Measurements from ENCODE around the gene GMCL2.
A peak's percentile ranks its signal among the peaks of the same experiment; 100 is the strongest.

The GMCL2 gene

GRCh38 chr5:178227929-178228328 lies 40.8 kb upstream of the GMCL2 start:
- no peaks in the 10 kb centered on the region for H3K9me3 Mint-ChIP-seq
- CTCF ChIA-PET = no interaction called here
- no peak for DNase-seq
- H3K27me3 Mint-ChIP-seq = no peaks in the 10 kb centered on the region
- H3K27ac Mint-ChIP-seq = no peak overlapping the region
- H3K4me1 Mint-ChIP-seq = peaks cover 56% of the 10 kb centered on the region
- H3K4me3 Mint-ChIP-seq = no peak overlapping the region
- peaks cover 75% of the 10 kb centered on the region for H3K36me3 Mint-ChIP-seq

- no peaks in the 10 kb centered on the region for H3K9me3 Mint-ChIP-seq
- no peak for DNase-seq
- peaks cover 55% of the 10 kb centered on the region for H3K4me1 Mint-ChIP-seq
- no peak overlapping the region for H3K4me3 Mint-ChIP-seq
- CTCF ChIA-PET = no interaction called here
- H3K27ac Mint-ChIP-seq = no peak overlapping the region
- H3K27me3 Mint-ChIP-seq = no peaks in the 10 kb centered on the region
- peaks cover 75% of the 10 kb centered on the region for H3K36me3 Mint-ChIP-seq
These were observed 40.0 kb upstream of the GMCL2 start for GRCh38 chr5:178227138-178227659.

GRCh38 chr5:178225174-178225573 lies 38.0 kb upstream of the GMCL2 start:
- Mint-ChIP-seq H3K27me3 (no peaks in the 10 kb centered on the region), H3K9me3 (no peaks in the 10 kb centered on the region), H3K4me1 (peaks cover 50% of the 10 kb centered on the region), H3K4me3 (no peak overlapping the region), H3K27ac (no peak overlapping the region), H3K36me3 (peaks cover 71% of the 10 kb centered on the region)
- CTCF ChIA-PET = interaction anchor here (1.1 kb wide), 1 partner anchor 10 kb away, joined by 3 read pairs; no protein-coding TSS in a partner anchor
- DNase-seq = no peak

- no peak for DNase-seq
- no peaks in the 10 kb centered on the region for H3K27me3 Mint-ChIP-seq
- H3K4me3 Mint-ChIP-seq = no peak overlapping the region
- H3K4me1 Mint-ChIP-seq = peaks cover 42% of the 10 kb centered on the region
- peaks cover 67% of the 10 kb centered on the region for H3K36me3 Mint-ChIP-seq
- H3K9me3 Mint-ChIP-seq = no peaks in the 10 kb centered on the region
- H3K27ac Mint-ChIP-seq = no peak overlapping the region
- CTCF ChIA-PET = interaction anchor here (1.1 kb wide), 1 partner anchor 10 kb away, joined by 3 read pairs; no protein-coding TSS in a partner anchor
These were observed 37.2 kb upstream of the GMCL2 start for GRCh38 chr5:178224403-178224802.

- DNase-seq = no peak
- Mint-ChIP-seq H3K4me1 (peaks cover 38% of the 10 kb centered on the region), H3K36me3 (peaks cover 65% of the 10 kb centered on the region), H3K4me3 (no peak overlapping the region), H3K27me3 (no peaks in the 10 kb centered on the region), H3K9me3 (no peaks in the 10 kb centered on the region), H3K27ac (no peak overlapping the region)
- CTCF ChIA-PET = interaction anchor here (1.1 kb wide), 1 partner anchor 11 kb away, joined by 3 read pairs; no protein-coding TSS in a partner anchor
These were observed 36.7 kb upstream of the GMCL2 start for GRCh38 chr5:178223828-178224335.

- Mint-ChIP-seq H3K4me1 (peaks cover 33% of the 10 kb centered on the region), H3K9me3 (no peaks in the 10 kb centered on the region), H3K27me3 (no peaks in the 10 kb centered on the region), H3K27ac (peak overlapping the region; percentile 50), H3K4me3 (no peak overlapping the region), H3K36me3 (peaks cover 63% of the 10 kb centered on the region)
- CTCF ChIA-PET = no interaction called here
- no peak for DNase-seq
These were observed 36.1 kb upstream of the GMCL2 start for GRCh38 chr5:178223196-178223773.

GRCh38 chr5:178222292-178222691 lies 35.1 kb upstream of the GMCL2 start:
- H3K27me3 Mint-ChIP-seq = no peaks in the 10 kb centered on the region
- H3K4me3 Mint-ChIP-seq = no peak overlapping the region
- no peaks in the 10 kb centered on the region for H3K9me3 Mint-ChIP-seq
- H3K36me3 Mint-ChIP-seq = peaks cover 58% of the 10 kb centered on the region
- DNase-seq = no peak
- H3K4me1 Mint-ChIP-seq = peaks cover 24% of the 10 kb centered on the region
- CTCF ChIA-PET = no interaction called here
- H3K27ac Mint-ChIP-seq = no peak overlapping the region

- CTCF ChIA-PET = no interaction called here
- no peak overlapping the region for H3K4me3 Mint-ChIP-seq
- peaks cover 54% of the 10 kb centered on the region for H3K36me3 Mint-ChIP-seq
- no peaks in the 10 kb centered on the region for H3K27me3 Mint-ChIP-seq
- H3K27ac Mint-ChIP-seq = peak overlapping the region; percentile 38
- no peak for DNase-seq
- H3K4me1 Mint-ChIP-seq = peaks cover 23% of the 10 kb centered on the region
- H3K9me3 Mint-ChIP-seq = no peaks in the 10 kb centered on the region
These were observed 34.7 kb upstream of the GMCL2 start for GRCh38 chr5:178221853-178222252.

- H3K27ac Mint-ChIP-seq = peak overlapping the region; percentile 38
These were observed 34.1 kb upstream of the GMCL2 start for GRCh38 chr5:178221282-178221681.

GRCh38 chr5:178218827-178219226 lies 31.7 kb upstream of the GMCL2 start:
- Mint-ChIP-seq H3K27ac (no peak overlapping the region), H3K4me3 (no peak overlapping the region), H3K27me3 (no peaks in the 10 kb centered on the region), H3K9me3 (no peaks in the 10 kb centered on the region), H3K36me3 (peaks cover 59% of the 10 kb centered on the region), H3K4me1 (peaks cover 28% of the 10 kb centered on the region)
- DNase-seq = no peak
- CTCF ChIA-PET = no interaction called here

More at GRCh38 chr5:178221282-178221681, 34.1 kb upstream of the GMCL2 start:
- H3K4me1 Mint-ChIP-seq = peaks cover 20% of the 10 kb centered on the region
- H3K9me3 Mint-ChIP-seq = no peaks in the 10 kb centered on the region
- CTCF ChIA-PET = no interaction called here
- H3K36me3 Mint-ChIP-seq = peaks cover 55% of the 10 kb centered on the region
- H3K4me3 Mint-ChIP-seq = no peak overlapping the region
- no peaks in the 10 kb centered on the region for H3K27me3 Mint-ChIP-seq
- no peak for DNase-seq

- Mint-ChIP-seq H3K36me3 (peaks cover 59% of the 10 kb centered on the region), H3K9me3 (no peaks in the 10 kb centered on the region), H3K4me3 (no peak overlapping the region), H3K27me3 (no peaks in the 10 kb centered on the region), H3K4me1 (peaks cover 27% of the 10 kb centered on the region), H3K27ac (no peak overlapping the region)
- DNase-seq = no peak
- CTCF ChIA-PET = no interaction called here
These were observed 31.1 kb upstream of the GMCL2 start for GRCh38 chr5:178218237-178218776.

- no peaks in the 10 kb centered on the region for H3K9me3 Mint-ChIP-seq
- H3K27me3 Mint-ChIP-seq = no peaks in the 10 kb centered on the region
- peaks cover 22% of the 10 kb centered on the region for H3K4me1 Mint-ChIP-seq
- peak overlapping the region; percentile 28 for H3K27ac Mint-ChIP-seq
- H3K36me3 Mint-ChIP-seq = peaks cover 67% of the 10 kb centered on the region
- H3K4me3 Mint-ChIP-seq = no peak overlapping the region
- DNase-seq = no peak
- CTCF ChIA-PET = no interaction called here
These were observed 29.6 kb upstream of the GMCL2 start for GRCh38 chr5:178216779-178217178.

GRCh38 chr5:178216088-178216534 lies 28.9 kb upstream of the GMCL2 start:
- H3K4me3 Mint-ChIP-seq = no peak overlapping the region
- peaks cover 66% of the 10 kb centered on the region for H3K36me3 Mint-ChIP-seq
- no peaks in the 10 kb centered on the region for H3K9me3 Mint-ChIP-seq
- CTCF ChIA-PET = interaction anchor here (1.3 kb wide), 1 partner anchor 19 kb away, joined by 3 read pairs; no protein-coding TSS in a partner anchor
- no peak for DNase-seq
- H3K27me3 Mint-ChIP-seq = no peaks in the 10 kb centered on the region
- H3K27ac Mint-ChIP-seq = peak overlapping the region; percentile 29
- H3K4me1 Mint-ChIP-seq = peaks cover 16% of the 10 kb centered on the region

GRCh38 chr5:178215280-178216002 lies 28.3 kb upstream of the GMCL2 start:
- no peaks in the 10 kb centered on the region for H3K27me3 Mint-ChIP-seq
- no peaks in the 10 kb centered on the region for H3K9me3 Mint-ChIP-seq
- peaks cover 10% of the 10 kb centered on the region for H3K4me1 Mint-ChIP-seq
- no peak for DNase-seq
- CTCF ChIA-PET = interaction anchor here (1.3 kb wide), 1 partner anchor 20 kb away, joined by 3 read pairs; no protein-coding TSS in a partner anchor
- no peak overlapping the region for H3K4me3 Mint-ChIP-seq
- peaks cover 66% of the 10 kb centered on the region for H3K36me3 Mint-ChIP-seq
- H3K27ac Mint-ChIP-seq = no peak overlapping the region

Data from activated naive CD4-positive, alpha-beta T cell treated with anti-CD3 and anti-CD28 coated beads, Interleukin-2, amount 10 ng/mL, durations not matched to agents 7 days and 5 days (primary cell).